IMR-90 (cell line): Measurements from ENCODE around the gene NHLRC2. TPM values are rescaled to one million over a fixed set of nuclear protein-coding genes. Genes with fewer than 3 reads are reported as not detected.

ENCODE experiments used
- ATAC-seq: fragments of 200-7000 bp; cut with Tn5 transposase; 2 replicates; pipeline ENCODE4 v1.9.1; 2020; ENCODE audit warnings: low read depth, mild to moderate bottlenecking, moderate library complexity
- BruUV-seq: library from RNA; stranded (reverse); fragments of 400-500 nt; replicated peaks from 2 replicates; lab custom pipeline; 2021; lab: Mats Ljungman, UMichigan
- CTCF ChIA-PET: fragments of 300-600 bp; formaldehyde crosslinking; extraction: SDS; loops from one replicate; lab custom pipeline; 2021; ENCODE audit warnings: antibody characterized with exemption; lab: Yijun Ruan, JAX
- POLR2A ChIA-PET: fragments of 300-600 bp; sonication (Branson Sonifier 250); formaldehyde crosslinking; loops from one replicate; lab custom pipeline; 2022; ENCODE audit warnings: antibody characterized with exemption; ENCODE audit not compliant: unreplicated experiment; lab: Charles Lee
- DNase-seq: peaks from one replicate; pipeline ENCODE4 v3.0.0; 2013
- H2AFZ ChIP-seq: replicated peaks from 2 replicates; pipeline ENCODE3; 2013; ENCODE audit warnings: low read length, mild to moderate bottlenecking; ENCODE audit not compliant: poor library complexity
- H2AK5ac ChIP-seq: 2 replicates; pipeline ENCODE4 v1.6.1; 2013; ENCODE audit warnings: low read depth, low read length, inconsistent platforms
- H2AK9ac ChIP-seq: replicated peaks from 2 replicates; pipeline ENCODE3; 2013; ENCODE audit warnings: mild to moderate bottlenecking, low read depth, low read length, moderate library complexity; ENCODE audit not compliant: poor library complexity
- H2BK120ac ChIP-seq: 2 replicates; pipeline ENCODE4 v1.6.1; 2013; ENCODE audit warnings: low read depth, low read length, inconsistent platforms
- H2BK15ac ChIP-seq: 3 replicates; pipeline ENCODE4 v1.6.1; 2013; ENCODE audit warnings: low read depth, low read length, inconsistent platforms
- H2BK20ac ChIP-seq: 2 replicates; pipeline ENCODE4 v1.6.1; 2013; ENCODE audit warnings: low read depth, mild to moderate bottlenecking, inconsistent platforms, low read length, moderate library complexity
- H2BK5ac ChIP-seq: 2 replicates; pipeline ENCODE4 v1.6.1; 2013; ENCODE audit warnings: mild to moderate bottlenecking, low read depth, low read length, inconsistent platforms; ENCODE audit not compliant: poor library complexity, severe bottlenecking
- H3K14ac ChIP-seq: replicated peaks from 2 replicates; pipeline ENCODE4 v1.6.1; 2013; ENCODE audit warnings: low read depth, low read length, inconsistent platforms
- H3K18ac ChIP-seq: 2 replicates; pipeline ENCODE4 v1.6.1; 2013; ENCODE audit warnings: low read depth, low read length, control low read depth
- H3K23ac ChIP-seq: 2 replicates; pipeline ENCODE4 v1.6.1; 2013; ENCODE audit warnings: low read depth, low read length, inconsistent platforms
- H3K27ac ChIP-seq: 2 replicates; pipeline ENCODE4 v1.5.1; 2013; ENCODE audit warnings: mild to moderate bottlenecking, control low read depth, low read length; ENCODE audit not compliant: insufficient read depth
- H3K27me3 ChIP-seq: 2 replicates; pipeline ENCODE4 v1.6.1; 2013; ENCODE audit warnings: low read length; ENCODE audit not compliant: control insufficient read depth, insufficient read depth
- H3K36me3 ChIP-seq: 2 replicates; pipeline ENCODE4 v1.6.1; 2013; ENCODE audit warnings: low read length, mixed read lengths; ENCODE audit not compliant: control insufficient read depth, insufficient read depth
- H3K4ac ChIP-seq: 2 replicates; pipeline ENCODE4 v1.6.1; 2013; ENCODE audit warnings: low read depth, low read length, inconsistent platforms
- H3K4me1 ChIP-seq: 2 replicates; pipeline ENCODE4 v1.6.1; 2013; ENCODE audit warnings: low read length, mixed read lengths; ENCODE audit not compliant: control insufficient read depth, insufficient read depth
- H3K4me2 ChIP-seq: 2 replicates; pipeline ENCODE4 v1.6.1; 2013; ENCODE audit warnings: low read depth, mild to moderate bottlenecking, control low read depth, low read length, moderate library complexity
- H3K4me3 ChIP-seq: 2 replicates; pipeline ENCODE4 v1.5.1; 2013; ENCODE audit warnings: low read depth, mild to moderate bottlenecking, control low read depth, low read length, moderate library complexity; ENCODE audit not compliant: insufficient read depth
- H3K56ac ChIP-seq: 2 replicates; pipeline ENCODE4 v1.6.1; 2013; ENCODE audit warnings: low read length, inconsistent platforms; ENCODE audit not compliant: insufficient read depth; ENCODE audit errors: extremely low read depth
- H3K79me1 ChIP-seq, 2 experiments: 2 replicates each; pipeline ENCODE4 v1.6.1; 2013; ENCODE audit warnings: low read length in 2 of 2, inconsistent platforms in 1 of 2, low read depth in 1 of 2
- H3K9ac ChIP-seq: 2 replicates; pipeline ENCODE4 v1.6.1; 2013; ENCODE audit warnings: low read depth, low read length, control low read depth
- H3K9me1 ChIP-seq: 2 replicates; pipeline ENCODE4 v1.6.1; 2013; ENCODE audit warnings: low read length, inconsistent platforms; ENCODE audit not compliant: insufficient read depth
- H3K9me3 ChIP-seq: 2 replicates; pipeline ENCODE4 v1.6.1; 2013; ENCODE audit warnings: low read length; ENCODE audit not compliant: control insufficient read depth, insufficient read depth
- H4K20me1 ChIP-seq: 2 replicates; pipeline ENCODE4 v1.6.1; 2013; ENCODE audit warnings: low read length, inconsistent platforms; ENCODE audit not compliant: insufficient read depth
- H4K5ac ChIP-seq: 2 replicates; pipeline ENCODE4 v1.6.1; 2013; ENCODE audit warnings: mild to moderate bottlenecking, low read depth, low read length, control low read depth
- H4K8ac ChIP-seq, 2 experiments: 2 replicates each; pipeline ENCODE4 v1.6.1; 2013; ENCODE audit warnings: low read depth in 2 of 2, low read length in 2 of 2, control low read depth in 1 of 2, inconsistent platforms in 1 of 2
- H4K91ac ChIP-seq: 2 replicates; pipeline ENCODE4 v1.6.1; 2013; ENCODE audit warnings: low read depth, low read length, inconsistent platforms; ENCODE audit not compliant: insufficient read depth
- BHLHE40 ChIP-seq: fragments of 150-350 bp; IDR thresholded peaks from 2 replicates; pipeline ENCODE4 v1.6.1; 2016; ENCODE audit warnings: mild to moderate bottlenecking, low read depth, low read length
- CEBPB ChIP-seq: IDR thresholded peaks from 2 replicates; pipeline ENCODE4 v1.6.1; 2012; ENCODE audit warnings: low read depth, low read length, improper control_type of control experiment
- CHD1 ChIP-seq: IDR thresholded peaks from 2 replicates; pipeline ENCODE4 v1.6.1; 2012; ENCODE audit warnings: low read depth, low read length, improper control_type of control experiment
- FOS ChIP-seq: fragments of 150-350 bp; IDR thresholded peaks from 2 replicates; pipeline ENCODE4 v1.6.1; 2016; ENCODE audit warnings: low read depth, low read length
- MAFK ChIP-seq: IDR thresholded peaks from 2 replicates; pipeline ENCODE4 v1.6.1; 2012; ENCODE audit warnings: low read depth, low read length, improper control_type of control experiment
- MAZ ChIP-seq: IDR thresholded peaks from 2 replicates; pipeline ENCODE4 v1.6.1; 2012; ENCODE audit warnings: low read depth, mild to moderate bottlenecking, low read length, improper control_type of control experiment, moderate library complexity, borderline replicate concordance
- MXI1 ChIP-seq: IDR thresholded peaks from 2 replicates; pipeline ENCODE4 v1.6.1; 2012; ENCODE audit warnings: low read depth, mild to moderate bottlenecking, low read length, moderate library complexity, borderline replicate concordance
- NFE2L2 ChIP-seq: fragments of 150-350 bp; IDR thresholded peaks from 2 replicates; pipeline ENCODE4 v1.6.1; 2016; ENCODE audit warnings: low read depth, mild to moderate bottlenecking, low read length
- POLR2A ChIP-seq: IDR thresholded peaks from 2 replicates; pipeline ENCODE4 v1.6.1; 2012; ENCODE audit warnings: mild to moderate bottlenecking, low read depth, low read length
- RAD21 ChIP-seq: IDR thresholded peaks from 2 replicates; pipeline ENCODE4 v1.6.1; 2012; ENCODE audit warnings: low read length, improper control_type of control experiment
- RCOR1 ChIP-seq: IDR thresholded peaks from 2 replicates; pipeline ENCODE4 v1.6.1; 2012; ENCODE audit warnings: mild to moderate bottlenecking, low read length, improper control_type of control experiment; ENCODE audit not compliant: insufficient replicate concordance
- RFX5 ChIP-seq: IDR thresholded peaks from 2 replicates; pipeline ENCODE4 v1.8.0; 2012; ENCODE audit warnings: low read depth, mild to moderate bottlenecking, low read length, moderate library complexity
- SMC3 ChIP-seq: fragments of 150-350 bp; IDR thresholded peaks from 2 replicates; pipeline ENCODE4 v1.6.1; 2016; ENCODE audit warnings: low read depth, mild to moderate bottlenecking, antibody characterized with exemption, low read length, moderate library complexity
- WGBS, 2 experiments: methylation state at CpG; one replicate each; pipeline versions ENCODE4 v1.1.5 to v1.1.7; 2013; ENCODE audit warnings: missing lambda C conversion rate in 2 of 2; ENCODE audit not compliant: insufficient read length in 1 of 2; ENCODE audit errors: extremely low coverage in 2 of 2; 5-methylcytosine and 5-hydroxymethylcytosine counted together
- dilution Hi-C: fragments of 300-500 bp; cut with HindIII; formaldehyde crosslinking; loops from one replicate; pipeline ENCODE4 v1.14.3; 2018; ENCODE audit warnings: low sequenced_read_pairs; ENCODE audit not compliant: unreplicated experiment
- in situ Hi-C: fragments of 300-500 bp; cut with MboI; formaldehyde crosslinking; loops from 3 replicates; pipeline ENCODE4 v1.14.3; 2019; ENCODE audit warnings: low sequenced_read_pairs, inconsistent platforms, mixed read lengths
- intact Hi-C: fragments of 100-400 bp; cut with micrococcal nuclease; formaldehyde crosslinking; loops from 2 replicates; pipeline ENCODE4 v1.10.0; 2022
- polyA plus RNA-seq, 3 experiments: library from polyadenylated mRNA; depleted of rRNA; stranded (reverse); fragments of >200 nt; gene quantifications; 2 replicates each; pipeline ENCODE4 v1.2.3, GENCODE V29; 2012; ENCODE audit warnings: low replicate concordance in 1 of 3
- total RNA-seq: library from RNA; depleted of rRNA; stranded (reverse); fragments of >200 nt; gene quantifications from 2 replicates; pipeline ENCODE4 v1.2.3, GENCODE V29; 2012
- TF ChIP-seq, protein P1 (sequence below): fragments of 150-350 bp; IDR thresholded peaks from 2 replicates; pipeline ENCODE4 v1.6.1; 2016; ENCODE audit warnings: low read depth, mild to moderate bottlenecking, low read length, moderate library complexity, borderline replicate concordance
- TF ChIP-seq, protein P2 (sequence below): conservative IDR thresholded peaks from 2 replicates; pipeline ENCODE4 v1.5.1; 2012; ENCODE audit warnings: mild to moderate bottlenecking, low read depth, low read length, improper control_type of control experiment
- TF ChIP-seq, protein P3 (sequence below): fragments of 150-350 bp; IDR thresholded peaks from 2 replicates; pipeline ENCODE4 v1.6.1; 2017; ENCODE audit warnings: mild to moderate bottlenecking, antibody characterized with exemption, low read length, low read depth

Gene NHLRC2
- total and polyA plus RNA-seq, 2 of the 4 experiments (the other 2 are of a cell fraction), result 3.0 to 11.8 TPM

DNA sequence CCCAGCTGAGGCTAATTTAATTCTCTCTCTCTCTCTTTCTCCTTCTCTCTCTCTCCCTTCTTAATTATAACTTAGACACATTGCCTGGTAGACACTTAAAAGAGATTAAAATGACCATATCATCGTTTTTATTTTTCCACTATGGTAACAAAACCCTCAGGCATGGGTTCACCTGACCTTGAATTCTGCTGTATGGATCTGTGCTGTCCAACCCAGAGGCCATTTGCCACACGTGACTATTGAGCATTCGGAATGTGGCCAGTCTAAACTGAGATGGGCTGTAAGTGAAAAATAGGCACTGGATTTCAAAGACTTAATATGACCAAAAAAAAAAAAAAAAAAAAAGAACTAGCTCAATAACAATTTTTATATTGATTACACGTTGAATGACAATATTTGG is 93.6 kb downstream of the NHLRC2 start:
- intact Hi-C loops, result loop anchor here (10.0 kb wide), 1 partner anchor 317 kb away; no protein-coding TSS in a partner anchor
- H3K27ac ChIP-seq, result no peak overlapping the region
- H3K14ac ChIP-seq, result no peak overlapping the region

More for the DNA sequence above, 93.6 kb downstream of the NHLRC2 start:
- H3K18ac ChIP-seq, result no peak overlapping the region
- peaks cover 6% of the 10 kb centered on the region for H3K9me1 ChIP-seq
- no peaks in the 10 kb centered on the region for H3K36me3 ChIP-seq
- no peak overlapping the region for H2BK20ac ChIP-seq
- ChIA-PET CTCF (interaction anchor here (0.7 kb wide), 1 partner anchor 94 kb away, joined by 4 read pairs; no protein-coding TSS in a partner anchor), POLR2A (no interaction called here)
- H2AK9ac ChIP-seq, result no peak overlapping the region
- H3K56ac ChIP-seq, result no peak overlapping the region
- DNase-seq (no peak), ATAC-seq (no peak)
- H3K23ac ChIP-seq, result no peak overlapping the region
- H2BK5ac ChIP-seq, result no peak overlapping the region
- no peak overlapping the region for H2BK120ac ChIP-seq
- in situ Hi-C loops, result no loop called here
- H3K4me3 ChIP-seq, result no peak overlapping the region
- BruUV-seq, result no TSS peak
- no peak overlapping the region for H2BK15ac ChIP-seq
- H2AK5ac ChIP-seq, result no peak overlapping the region
- H4K5ac ChIP-seq, result no peak overlapping the region
- H3K4ac ChIP-seq, result no peak overlapping the region
- dilution Hi-C loops, result no loop called here
- H3K9me3 ChIP-seq, result no peaks in the 10 kb centered on the region
- H3K9ac ChIP-seq, result no peak overlapping the region
- no peak overlapping the region for H4K8ac ChIP-seq
- TF ChIP-seq, protein P1, sequence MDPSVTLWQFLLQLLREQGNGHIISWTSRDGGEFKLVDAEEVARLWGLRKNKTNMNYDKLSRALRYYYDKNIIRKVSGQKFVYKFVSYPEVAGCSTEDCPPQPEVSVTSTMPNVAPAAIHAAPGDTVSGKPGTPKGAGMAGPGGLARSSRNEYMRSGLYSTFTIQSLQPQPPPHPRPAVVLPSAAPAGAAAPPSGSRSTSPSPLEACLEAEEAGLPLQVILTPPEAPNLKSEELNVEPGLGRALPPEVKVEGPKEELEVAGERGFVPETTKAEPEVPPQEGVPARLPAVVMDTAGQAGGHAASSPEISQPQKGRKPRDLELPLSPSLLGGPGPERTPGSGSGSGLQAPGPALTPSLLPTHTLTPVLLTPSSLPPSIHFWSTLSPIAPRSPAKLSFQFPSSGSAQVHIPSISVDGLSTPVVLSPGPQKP, result no peak
- TF ChIP-seq RAD21 (no peak), MAZ (no peak), NFE2L2 (no peak), RCOR1 (no peak), CEBPB (no peak), BHLHE40 (no peak), RFX5 (no peak), MXI1 (no peak), CHD1 (no peak), SMC3 (no peak), POLR2A (no peak), FOS (no peak), MAFK (no peak)
- TF ChIP-seq, protein P2, sequence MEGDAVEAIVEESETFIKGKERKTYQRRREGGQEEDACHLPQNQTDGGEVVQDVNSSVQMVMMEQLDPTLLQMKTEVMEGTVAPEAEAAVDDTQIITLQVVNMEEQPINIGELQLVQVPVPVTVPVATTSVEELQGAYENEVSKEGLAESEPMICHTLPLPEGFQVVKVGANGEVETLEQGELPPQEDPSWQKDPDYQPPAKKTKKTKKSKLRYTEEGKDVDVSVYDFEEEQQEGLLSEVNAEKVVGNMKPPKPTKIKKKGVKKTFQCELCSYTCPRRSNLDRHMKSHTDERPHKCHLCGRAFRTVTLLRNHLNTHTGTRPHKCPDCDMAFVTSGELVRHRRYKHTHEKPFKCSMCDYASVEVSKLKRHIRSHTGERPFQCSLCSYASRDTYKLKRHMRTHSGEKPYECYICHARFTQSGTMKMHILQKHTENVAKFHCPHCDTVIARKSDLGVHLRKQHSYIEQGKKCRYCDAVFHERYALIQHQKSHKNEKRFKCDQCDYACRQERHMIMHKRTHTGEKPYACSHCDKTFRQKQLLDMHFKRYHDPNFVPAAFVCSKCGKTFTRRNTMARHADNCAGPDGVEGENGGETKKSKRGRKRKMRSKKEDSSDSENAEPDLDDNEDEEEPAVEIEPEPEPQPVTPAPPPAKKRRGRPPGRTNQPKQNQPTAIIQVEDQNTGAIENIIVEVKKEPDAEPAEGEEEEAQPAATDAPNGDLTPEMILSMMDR, result no peak
- TF ChIP-seq, protein P3, sequence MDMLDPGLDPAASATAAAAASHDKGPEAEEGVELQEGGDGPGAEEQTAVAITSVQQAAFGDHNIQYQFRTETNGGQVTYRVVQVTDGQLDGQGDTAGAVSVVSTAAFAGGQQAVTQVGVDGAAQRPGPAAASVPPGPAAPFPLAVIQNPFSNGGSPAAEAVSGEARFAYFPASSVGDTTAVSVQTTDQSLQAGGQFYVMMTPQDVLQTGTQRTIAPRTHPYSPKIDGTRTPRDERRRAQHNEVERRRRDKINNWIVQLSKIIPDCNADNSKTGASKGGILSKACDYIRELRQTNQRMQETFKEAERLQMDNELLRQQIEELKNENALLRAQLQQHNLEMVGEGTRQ, result no peak
- no peaks in the 10 kb centered on the region for H4K20me1 ChIP-seq
- no peaks in the 10 kb centered on the region for H3K79me1 ChIP-seq
- H4K91ac ChIP-seq, result no peak overlapping the region
- no peak overlapping the region for H3K4me2 ChIP-seq
- H3K27me3 ChIP-seq, result no peaks in the 10 kb centered on the region
- H2AFZ ChIP-seq, result no peak overlapping the region
- peaks cover 6% of the 10 kb centered on the region for H3K4me1 ChIP-seq
- no CpG with 5 or more reads among the region's 4 CpGs for WGBS, 2 experiments
